T-helper 1 cell (primary cell): ENCODE results near the gene POLR2H.
"Not testable (repeated sequence)": the region's sequence is repeated elsewhere in the genome, so short reads cannot be mapped to it uniquely, and the experiment has no call there.

Experiments used
- DNase-seq, 5 donors: peaks; one replicate each; pipeline ENCODE4 v3.0.0-alpha.2; 2012 to 2020

POLR2H gene

GRCh38 chr3:184335661-184336546, 25.6 kb upstream of the POLR2H start:
- peak; percentile 68 to 85 (median 80) for DNase-seq

DNA sequence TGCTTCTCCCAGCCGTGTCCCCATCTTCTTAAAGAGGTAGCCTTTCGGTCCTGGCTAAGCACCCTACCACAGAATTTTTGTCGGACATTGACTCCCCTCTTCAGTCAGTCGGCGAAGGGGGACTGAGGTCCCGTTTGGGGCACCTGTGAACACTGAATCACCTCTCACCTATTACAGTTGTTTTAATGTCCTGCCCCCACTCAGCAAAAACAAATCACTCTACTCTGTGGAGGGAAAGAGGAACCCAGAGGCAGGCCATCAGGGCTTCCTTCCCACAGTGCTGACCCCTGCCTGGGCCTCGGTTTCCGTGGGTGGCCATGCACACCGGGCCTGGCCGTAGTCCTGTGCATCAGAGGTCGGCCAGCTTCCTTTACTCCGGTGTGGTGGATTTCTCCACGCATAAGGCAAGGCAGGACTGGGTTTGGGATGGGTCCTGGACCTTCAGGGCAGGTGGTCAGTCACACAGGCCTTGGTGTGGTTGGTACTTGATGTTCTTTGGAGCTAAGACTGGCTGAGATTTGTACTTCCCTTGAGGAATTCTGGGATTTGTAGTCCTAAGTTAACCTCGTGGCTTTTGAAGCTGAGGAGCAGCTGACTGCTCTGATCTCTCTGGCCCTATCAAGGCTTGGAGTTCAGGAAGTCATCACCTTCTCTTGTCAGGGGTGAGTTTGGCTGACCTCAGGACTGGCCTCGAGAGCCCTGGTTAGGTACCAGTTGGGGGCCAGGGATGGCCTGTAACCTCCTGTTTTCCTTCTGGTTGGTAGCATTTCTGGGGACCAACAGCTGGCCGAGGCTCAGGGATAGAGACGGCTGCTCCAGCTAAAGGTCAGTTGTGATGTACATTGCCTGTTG, 24.7 kb upstream of the POLR2H start:
- DNase-seq: no peak

DNA sequence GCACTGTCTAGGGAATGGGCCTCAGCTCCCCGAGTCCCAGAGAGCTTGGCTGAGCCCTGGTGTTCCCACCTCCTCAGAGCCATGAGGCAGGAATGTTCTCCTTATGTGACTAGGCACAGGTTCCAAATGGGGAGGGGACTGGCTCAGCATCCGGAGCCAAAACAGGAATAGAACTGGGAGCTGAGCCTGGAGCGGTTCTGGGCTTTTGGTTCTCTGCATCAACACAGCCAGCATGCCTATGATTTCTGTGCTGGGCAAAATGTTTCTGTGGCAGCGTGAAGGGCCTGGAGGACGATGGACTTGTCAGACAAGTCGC, 24.2 kb upstream of the POLR2H start, which contains the start of gene FAM131A:
Gene FAM131A, plus strand, starts transcription at position 202 of the 316 bp plus-strand sequence. Its CDS starts 31 bp downstream, at position 233.
- no peak for DNase-seq

DNA sequence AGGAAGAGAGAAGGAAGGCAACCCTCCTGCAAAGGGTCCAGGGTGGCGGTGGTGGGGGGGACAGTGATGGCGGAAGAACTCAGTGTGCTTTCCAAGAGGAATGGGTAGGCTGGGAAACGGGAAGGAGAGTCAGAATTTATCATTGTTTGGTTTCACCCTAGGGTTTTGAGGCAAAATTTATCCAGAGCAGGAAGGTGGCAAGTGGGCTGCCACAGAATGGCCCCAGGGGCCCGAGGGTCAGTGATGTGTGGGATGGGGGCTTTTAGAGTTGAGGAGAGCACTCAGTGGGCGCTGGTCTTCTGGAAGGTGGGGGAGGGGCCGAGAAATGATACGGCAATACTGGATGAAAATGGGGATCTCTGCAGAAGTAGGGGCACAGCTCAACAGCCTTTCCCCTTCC, 23.5 kb upstream of the POLR2H start:
- DNase-seq: no peak

DNA sequence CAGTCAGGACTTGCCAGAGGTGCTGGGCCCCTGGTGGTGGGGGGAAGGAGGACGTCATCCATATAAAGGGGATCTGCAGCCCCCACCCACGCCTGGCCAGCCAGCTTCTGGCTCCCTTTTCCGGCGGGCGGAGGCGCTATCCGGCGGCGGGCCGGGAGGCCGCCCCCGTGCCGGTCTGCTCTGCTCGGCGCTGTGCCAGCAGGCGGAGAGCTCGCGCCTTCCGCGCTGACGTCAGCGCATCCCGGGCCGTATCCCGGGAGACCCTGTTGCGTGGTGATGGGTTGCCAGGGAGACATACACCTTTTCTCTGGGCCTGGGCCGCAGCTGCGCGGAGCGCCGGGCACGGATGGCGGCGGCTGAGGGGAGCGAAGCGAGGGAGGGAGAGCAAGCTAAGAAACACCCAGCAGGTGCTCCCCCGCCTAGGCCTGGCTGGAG, 23.0 kb upstream of the POLR2H start:
- DNase-seq: peak in 1 of 5 donors; percentile 17

DNA sequence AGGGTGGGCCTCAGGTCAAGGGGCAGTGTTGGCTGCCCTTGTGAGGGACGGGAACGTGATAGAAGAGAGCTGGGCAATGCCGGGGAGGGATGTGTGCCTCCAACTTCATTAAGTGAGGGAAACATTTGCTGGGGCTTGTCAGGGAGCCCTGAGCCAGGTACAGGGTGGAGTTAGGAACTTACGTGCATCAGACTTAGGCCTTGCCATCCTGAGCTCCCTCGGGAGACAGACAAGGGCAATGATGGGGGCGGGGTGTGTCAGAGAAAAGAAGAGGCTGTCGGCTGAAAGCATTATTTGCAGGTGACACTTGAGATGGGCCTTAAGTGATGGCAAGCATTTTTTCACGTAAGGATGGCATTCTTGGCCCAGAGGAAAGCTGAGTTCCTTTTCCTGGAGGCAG, 22.5 kb upstream of the POLR2H start:
- DNase-seq: no peak

DNA sequence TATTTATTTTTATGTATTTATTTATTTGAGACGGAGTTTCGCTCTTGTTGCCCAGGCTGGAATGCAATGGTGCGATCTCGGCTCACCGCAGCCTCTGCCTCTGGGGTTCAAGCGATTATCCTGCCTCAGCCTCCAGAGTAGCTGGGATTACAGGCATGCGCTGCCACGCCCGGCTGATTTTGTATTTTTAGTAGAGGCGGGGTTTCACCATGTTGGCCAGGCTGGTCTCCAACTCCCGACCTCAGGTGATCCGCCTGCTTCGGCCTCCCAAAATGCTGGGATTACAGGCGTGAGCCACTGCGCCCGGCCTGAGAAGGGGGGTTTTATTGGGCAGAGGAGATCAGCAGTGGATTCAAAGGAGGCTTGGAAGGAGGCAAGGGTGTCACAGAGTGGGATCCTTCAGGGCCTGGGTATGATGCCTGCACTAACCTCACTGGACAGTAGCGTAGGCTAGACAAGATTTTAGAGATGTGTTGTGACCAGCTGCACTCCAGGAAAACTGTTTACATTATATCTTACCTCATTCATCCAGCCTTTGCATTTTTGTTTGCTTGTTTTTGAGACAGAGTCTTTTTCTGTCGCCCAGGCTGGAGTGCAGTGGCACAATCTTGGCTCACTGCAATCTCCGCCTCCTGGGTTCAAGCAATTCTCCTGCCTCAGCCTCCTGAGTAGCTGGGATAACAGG, 21.9 kb upstream of the POLR2H start:
- DNase-seq: not testable (repeated sequence)

DNA sequence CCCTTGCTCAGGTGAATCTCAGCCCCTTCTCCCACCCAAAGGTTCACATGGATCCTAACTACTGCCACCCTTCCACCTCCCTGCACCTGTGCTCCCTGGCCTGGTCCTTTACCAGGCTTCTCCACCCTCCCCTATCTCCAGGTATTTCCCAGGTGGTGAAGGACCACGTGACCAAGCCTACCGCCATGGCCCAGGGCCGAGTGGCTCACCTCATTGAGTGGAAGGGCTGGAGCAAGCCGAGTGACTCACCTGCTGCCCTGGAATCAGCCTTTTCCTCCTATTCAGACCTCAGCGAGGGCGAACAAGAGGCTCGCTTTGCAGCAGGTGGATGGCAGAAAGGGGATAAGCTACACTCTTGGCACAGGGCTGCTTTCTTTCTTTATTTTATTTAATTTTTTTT, 19.6 kb upstream of the POLR2H start:
- no peak for DNase-seq

GRCh38 chr3:184343200-184343876, 18.2 kb upstream of the POLR2H start:
- DNase-seq: no peak

DNA sequence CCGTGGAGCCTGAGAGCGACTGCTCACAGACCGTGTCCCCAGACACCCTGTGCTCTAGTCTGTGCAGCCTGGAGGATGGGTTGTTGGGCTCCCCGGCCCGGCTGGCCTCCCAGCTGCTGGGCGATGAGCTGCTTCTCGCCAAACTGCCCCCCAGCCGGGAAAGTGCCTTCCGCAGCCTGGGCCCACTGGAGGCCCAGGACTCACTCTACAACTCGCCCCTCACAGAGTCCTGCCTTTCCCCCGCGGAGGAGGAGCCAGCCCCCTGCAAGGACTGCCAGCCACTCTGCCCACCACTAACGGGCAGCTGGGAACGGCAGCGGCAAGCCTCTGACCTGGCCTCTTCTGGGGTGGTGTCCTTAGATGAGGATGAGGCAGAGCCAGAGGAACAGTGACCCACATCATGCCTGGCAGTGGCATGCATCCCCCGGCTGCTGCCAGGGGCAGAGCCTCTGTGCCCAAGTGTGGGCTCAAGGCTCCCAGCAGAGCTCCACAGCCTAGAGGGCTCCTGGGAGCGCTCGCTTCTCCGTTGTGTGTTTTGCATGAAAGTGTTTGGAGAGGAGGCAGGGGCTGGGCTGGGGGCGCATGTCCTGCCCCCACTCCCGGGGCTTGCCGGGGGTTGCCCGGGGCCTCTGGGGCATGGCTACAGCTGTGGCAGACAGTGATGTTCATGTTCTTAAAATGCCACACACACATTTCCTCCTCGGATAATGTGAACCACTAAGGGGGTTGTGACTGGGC, 16.8 kb upstream of the POLR2H start:
- DNase-seq: no peak

- DNase-seq: no peak
Measured at GRCh38 chr3:184345317-184346144, 16.0 kb upstream of the POLR2H start.

- no peak for DNase-seq
Measured at GRCh38 chr3:184346480-184347190, 14.9 kb upstream of the POLR2H start.

DNA sequence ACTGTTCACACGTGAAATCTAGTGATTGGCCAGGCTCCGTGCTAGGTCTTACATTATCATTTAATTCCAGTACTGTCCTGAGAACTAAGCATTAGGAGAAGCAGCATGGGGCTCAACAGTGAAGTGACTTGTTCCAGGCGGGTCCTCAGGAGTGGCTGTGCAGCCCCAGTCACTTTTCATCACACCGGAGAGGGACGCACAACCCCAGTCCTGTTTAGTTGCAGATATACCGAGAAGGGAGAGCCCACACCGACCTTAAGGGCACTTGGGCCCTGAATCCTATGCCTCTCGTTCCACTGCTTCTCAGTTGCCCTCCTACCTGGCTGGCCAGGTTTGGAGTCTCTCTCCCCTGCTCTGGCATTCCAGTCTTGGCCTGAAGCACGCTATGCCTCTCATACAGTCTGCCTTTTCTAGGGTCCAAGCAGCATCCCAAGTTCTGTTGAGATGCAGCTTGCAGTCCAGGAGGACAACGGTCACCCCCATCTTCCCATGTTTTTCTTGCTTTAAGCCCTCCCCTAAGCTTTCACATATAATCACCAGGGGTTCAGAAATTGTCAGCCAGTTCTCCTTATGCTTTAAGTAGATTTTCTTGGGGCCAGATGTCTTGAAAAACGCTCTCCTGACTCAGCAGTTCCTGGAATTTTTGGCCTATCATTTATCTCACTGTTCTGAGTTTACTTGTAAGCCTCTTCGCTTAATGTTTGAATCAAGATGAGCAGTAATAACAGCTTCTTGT, 14.0 kb upstream of the POLR2H start:
- DNase-seq: no peak

DNA sequence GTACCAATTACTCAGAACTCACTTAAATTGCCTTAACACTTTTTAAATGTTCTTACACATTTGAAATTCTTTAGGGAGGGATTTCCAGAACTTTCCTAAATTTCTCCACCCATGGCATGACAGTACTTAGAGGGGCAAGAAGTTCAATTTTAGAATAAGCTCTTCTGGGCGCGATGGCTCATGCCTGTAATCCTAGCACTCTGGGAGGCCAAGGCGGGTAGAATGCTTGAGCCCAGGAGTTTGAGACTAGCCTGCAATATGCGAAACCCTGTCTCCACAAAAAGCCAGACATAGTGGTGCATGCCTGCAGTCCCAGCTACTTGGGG, 13.5 kb upstream of the POLR2H start:
- DNase-seq: no peak

DNA sequence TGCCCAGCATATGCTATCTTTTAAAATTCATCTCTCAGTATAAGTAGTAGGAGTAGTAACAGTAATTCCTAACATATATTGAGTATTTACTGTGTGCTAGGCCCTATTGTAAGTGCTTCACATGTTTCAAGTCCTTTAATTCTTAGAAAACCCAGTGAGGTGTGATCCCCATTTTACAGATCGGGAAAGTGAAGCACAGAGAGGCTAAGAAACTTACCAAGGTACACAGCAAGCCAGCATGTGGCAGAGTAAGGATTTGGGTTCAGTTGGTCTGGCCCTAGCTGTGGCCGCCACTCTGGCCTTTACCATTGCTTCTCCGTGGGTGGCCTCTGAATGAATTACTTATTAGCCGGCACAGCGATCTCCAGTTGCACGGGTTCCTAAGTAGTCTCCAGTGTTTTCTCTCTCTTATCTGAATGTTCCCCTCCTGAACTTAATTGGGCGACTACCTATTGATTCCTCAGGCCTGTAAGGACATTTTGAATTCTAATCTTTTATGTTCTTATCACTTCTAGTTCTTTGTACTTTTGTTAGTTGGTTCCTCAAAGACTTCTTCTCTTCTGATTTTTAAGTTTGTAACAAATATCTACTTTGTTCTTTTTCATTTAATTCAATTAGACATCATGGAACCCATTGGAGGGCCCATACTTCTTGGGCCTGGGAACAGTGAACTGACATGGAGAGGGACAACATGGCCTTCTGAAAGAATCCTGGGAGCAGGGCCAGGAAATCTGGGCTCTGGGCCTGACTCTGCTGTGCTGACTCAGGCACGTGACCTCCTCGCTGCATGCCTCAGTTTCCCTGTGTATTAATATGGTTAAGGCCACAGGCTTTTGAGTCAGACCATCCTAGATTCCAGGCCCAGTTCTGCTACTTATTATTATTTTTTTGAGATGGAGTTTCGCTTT, 11.7 kb upstream of the POLR2H start:
- DNase-seq: no peak

- no peak for DNase-seq
Measured at GRCh38 chr3:184350618-184351017, 10.9 kb upstream of the POLR2H start.

DNA sequence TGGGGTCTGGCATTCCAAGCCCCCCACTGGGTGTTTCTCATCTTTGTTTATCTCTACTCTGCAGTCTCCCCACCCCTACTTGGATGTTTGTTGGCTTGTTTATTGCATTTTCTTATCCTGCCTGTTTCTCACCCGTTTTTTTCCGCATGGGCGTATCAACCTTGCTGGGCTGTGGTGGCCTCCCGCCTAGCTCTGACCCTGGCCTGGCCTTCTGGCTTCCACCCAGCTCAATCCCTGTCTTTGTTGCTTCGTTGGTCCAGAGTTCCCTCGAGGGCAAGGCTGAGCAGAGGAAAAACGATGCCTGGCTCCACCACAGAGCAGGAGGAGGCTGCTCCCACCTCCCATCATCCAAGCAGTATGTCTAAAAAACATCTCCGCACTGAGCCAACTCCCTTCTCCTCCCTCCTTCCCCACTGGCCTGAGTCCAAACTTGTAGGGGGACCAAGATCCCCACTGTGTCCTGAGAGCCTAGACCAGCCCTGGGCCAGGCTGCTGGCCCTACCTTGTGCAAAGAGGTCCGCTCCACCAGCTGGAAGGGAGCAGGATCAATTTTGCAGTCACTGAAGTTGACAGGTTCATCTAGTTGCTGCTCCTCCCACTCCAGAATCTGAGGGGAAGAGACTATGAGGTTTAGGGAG, 9.9 kb upstream of the POLR2H start:
- DNase-seq: no peak
